ENCODE results near the gene TOX3. TPM values are rescaled to one million over a fixed set of nuclear protein-coding genes. Genes with fewer than 3 reads are reported as not detected.

The TOX3 gene
- total and polyA plus RNA-seq, 2 of the 13 experiments (the other 11 are each of a cell fraction or from before 2014, with no cell fraction given), result 14.5 to 98.6 TPM

- TF ChIP-seq ZFP91 (CRISPR knock-in tag; IDR thresholded peaks at IDR 0.05; ENCODE audit: borderline replicate concordance) (no peak), ZSCAN29 (CRISPR knock-in tag; conservative IDR thresholded peaks at IDR 0.05) (no peak), ZNF790 (CRISPR knock-in tag; IDR thresholded peaks at IDR 0.05; ENCODE audit: borderline replicate concordance) (no peak), ZBTB37 (CRISPR knock-in tag; IDR thresholded peaks at IDR 0.05) (no peak), HMGXB4 (CRISPR knock-in tag; IDR thresholded peaks at IDR 0.05; ENCODE audit: borderline replicate concordance in 1 of 2, low read depth in 1 of 2) (0 out of 4 replicates have a peak, but pooled peaks of 1 of the 2 experiments have one; percentile 42), RBM39 (IDR thresholded peaks at IDR 0.05; ENCODE audit: low read depth, low read length, poor library complexity, severe bottlenecking) (no peak), THRA (CRISPR knock-in tag; IDR thresholded peaks at IDR 0.05; ENCODE audit: borderline replicate concordance) (peak; percentile 44; the same call in 1 of the 2 replicates), NR2C2 (CRISPR knock-in tag; IDR thresholded peaks at IDR 0.05; ENCODE audit: borderline replicate concordance) (peak; percentile 61; the same call in 1 of the 2 replicates), PHF5A (CRISPR knock-in tag; IDR thresholded peaks at IDR 0.05; ENCODE audit: low read depth, unreplicated experiment) (peak; percentile 31), ZNF569 (CRISPR knock-in tag; IDR thresholded peaks at IDR 0.05; ENCODE audit: borderline replicate concordance) (no peak), MNT (IDR thresholded peaks at IDR 0.05) (no peak), TOPORS (CRISPR knock-in tag; IDR thresholded peaks at IDR 0.05) (no peak), BCLAF1 (IDR thresholded peaks at IDR 0.05) (no peak), ZNF777 (CRISPR knock-in tag; IDR thresholded peaks at IDR 0.05) (no peak), SP4 (CRISPR knock-in tag; IDR thresholded peaks at IDR 0.05) (0 out of 2 replicates have a peak, but pooled peaks have one; percentile 36), ZNF33A (CRISPR knock-in tag; IDR thresholded peaks at IDR 0.05; ENCODE audit: borderline replicate concordance) (no peak)
These were observed 31.3 kb upstream of the TOX3 start (continued) for GRCh38 chr16:52578007-52578828.
